HL-60 (cell line): ENCODE data around the gene C15orf40.

ENCODE experiments used
- DNase-seq, 2 experiments: peaks; one replicate each; pipeline ENCODE4 v3.0.0-alpha.2; 2010 to 2020; ENCODE audit warnings: low read depth in 1 of 2, low spot score in 1 of 2
- H3K27ac ChIP-seq: fragments of 250-450 bp; sonication (Bioruptor Pico); replicated peaks from 2 replicates; pipeline ENCODE4 v1.5.1; 2020; ENCODE audit warnings: mild to moderate bottlenecking, moderate library complexity
- H3K27me3 ChIP-seq: fragments of 250-450 bp; sonication (Bioruptor Pico); 2 replicates; pipeline ENCODE4 v1.5.1; 2021; ENCODE audit warnings: mild to moderate bottlenecking, moderate library complexity; ENCODE audit not compliant: insufficient read depth, poor library complexity, severe bottlenecking
- H3K4me3 ChIP-seq: replicated peaks from 2 replicates; pipeline ENCODE4 v1.5.1; 2011; ENCODE audit warnings: mild to moderate bottlenecking, control low read depth, low read length; ENCODE audit not compliant: insufficient read depth
- CTCF ChIP-seq: IDR thresholded peaks from one replicate; pipeline ENCODE4 v1.5.1; 2011; ENCODE audit warnings: low read length, control low read depth, inconsistent platforms; ENCODE audit not compliant: insufficient read depth
- GABPA ChIP-seq: IDR thresholded peaks from 2 replicates; pipeline ENCODE4 v1.6.1; 2012; ENCODE audit warnings: low read depth
- POLR2AphosphoS5 ChIP-seq: IDR thresholded peaks from 2 replicates; pipeline ENCODE4 v1.6.1; 2012; ENCODE audit warnings: low read depth
- REST ChIP-seq: IDR thresholded peaks from 2 replicates; pipeline ENCODE4 v1.6.1; 2012; ENCODE audit warnings: low read depth; ENCODE audit not compliant: insufficient replicate concordance
- SPI1 ChIP-seq: IDR thresholded peaks from 2 replicates; pipeline ENCODE4 v1.6.1; 2012; ENCODE audit warnings: low read depth, mild to moderate bottlenecking, borderline replicate concordance

Gene C15orf40

GRCh38 chr15:83053151-83053550 lies 41.7 kb upstream of the C15orf40 start:
- Histone ChIP-seq H3K27ac (no peak overlapping the region), H3K4me3 (no peak overlapping the region), H3K27me3 (no peaks in the 10 kb centered on the region)
- no peak for DNase-seq
- TF ChIP-seq SPI1, result no peak
- TF ChIP-seq GABPA, result no peak
- no peak for TF ChIP-seq CTCF
- TF ChIP-seq POLR2AphosphoS5, result no peak
- TF ChIP-seq REST, result no peak

- H3K27ac ChIP-seq, result no peak overlapping the region
- no peaks in the 10 kb centered on the region for H3K27me3 ChIP-seq
- DNase-seq, result no peak
- no peak overlapping the region for H3K4me3 ChIP-seq
- TF ChIP-seq CTCF, result no peak
- no peak for TF ChIP-seq SPI1
- TF ChIP-seq REST, result no peak
- no peak for TF ChIP-seq POLR2AphosphoS5
- TF ChIP-seq GABPA, result no peak
Measured at GRCh38 chr15:83046558-83047127, 35.2 kb upstream of the C15orf40 start.

GRCh38 chr15:83044156-83044555 lies 32.7 kb upstream of the C15orf40 start:
- H3K27ac ChIP-seq, result no peak overlapping the region
- TF ChIP-seq SPI1 (no peak), POLR2AphosphoS5 (no peak), CTCF (no peak), REST (no peak), GABPA (no peak)
- DNase-seq, result no peak
- no peak overlapping the region for H3K4me3 ChIP-seq
- no peaks in the 10 kb centered on the region for H3K27me3 ChIP-seq
